OCI-LY3 (cell line): ENCODE results near the gene FICD.

Experiments
- H2AFZ ChIP-seq: fragments of 200-600, 300-600 bp; shearing (Covaris generic); 2 replicates; pipeline ENCODE4 v1.6.0; 2014; ENCODE audit warnings: antibody characterized with exemption, low read depth, low read length
- H3K27ac ChIP-seq: fragments of 200-600, 300-600 bp; sonication (generic); 2 replicates; pipeline ENCODE4 v1.5.1; 2014; ENCODE audit warnings: mild to moderate bottlenecking, low read length, moderate library complexity, mixed read lengths
- H3K27me3 ChIP-seq: fragments of 200-600, 300-600 bp; sonication (generic); 2 replicates; pipeline ENCODE4 v1.6.1; 2014; ENCODE audit warnings: low read depth, low read length, mixed read lengths
- H3K36me3 ChIP-seq: fragments of 200-600, 300-600 bp; sonication (generic); replicated peaks from 2 replicates; pipeline ENCODE3; 2014; ENCODE audit warnings: low read depth, low read length, mixed read lengths
- H3K4me1 ChIP-seq: fragments of 300-600, 200-600 bp; sonication (generic); 2 replicates; pipeline ENCODE4 v1.6.1; 2014; ENCODE audit warnings: low read length, mixed read lengths
- H3K4me2 ChIP-seq: fragments of 200-600, 300-600 bp; sonication (generic); 2 replicates; pipeline ENCODE4 v1.6.1; 2014; ENCODE audit warnings: low read length, mixed read lengths
- H3K4me3 ChIP-seq: fragments of 300-600, 200-600 bp; sonication (generic); 2 replicates; pipeline ENCODE4 v1.5.1; 2014; ENCODE audit warnings: antibody characterized with exemption, mild to moderate bottlenecking, low read length, moderate library complexity
- H3K79me2 ChIP-seq: fragments of 300-600, 200-600 bp; shearing (Covaris generic); 2 replicates; pipeline ENCODE4 v1.6.1; 2014; ENCODE audit warnings: mild to moderate bottlenecking, low read length, mixed read lengths
- H3K9ac ChIP-seq: fragments of 300-600, 200-600 bp; shearing (Covaris generic); 2 replicates; pipeline ENCODE4 v1.6.0; 2014; ENCODE audit warnings: mild to moderate bottlenecking, low read length, moderate library complexity
- H3K9me3 ChIP-seq: fragments of 200-600, 300-600 bp; shearing (Covaris generic); 2 replicates; pipeline ENCODE4 v1.6.1; 2014; ENCODE audit warnings: low read length, mixed read lengths; ENCODE audit not compliant: insufficient read depth
- H4K20me1 ChIP-seq: fragments of 200-600, 300-600 bp; sonication (generic); 2 replicates; pipeline ENCODE4 v1.6.1; 2016; ENCODE audit warnings: low read length, mixed read lengths; ENCODE audit not compliant: insufficient read depth
- CTCF ChIP-seq: fragments of 200-600, 300-600 bp; sonication (generic); IDR thresholded peaks from 2 replicates; pipeline ENCODE4 v1.5.1; 2014; ENCODE audit warnings: antibody characterized with exemption, low read length, low read depth
- EZH2phosphoT487 ChIP-seq: fragments of 200-600 bp; shearing (Covaris generic); IDR thresholded peaks from 2 replicates; pipeline ENCODE4 v1.6.1; 2018; ENCODE audit warnings: antibody characterized with exemption, mixed run types, low read depth

Gene FICD

GRCh38 chr12:108516511-108517275 is 1.6 kb downstream of the FICD start:
- peak overlapping the region; percentile 85; the same call in 1 of the 2 replicates for H3K4me2 ChIP-seq

GRCh38 chr12:108517288-108518100 is 2.4 kb downstream of the FICD start:
- H3K79me2 ChIP-seq, result peaks cover 12% of the 10 kb centered on the region
- H3K27me3 ChIP-seq, result no peaks in the 10 kb centered on the region
- peaks cover 16% of the 10 kb centered on the region for H3K4me1 ChIP-seq
- no peak overlapping the region for H3K9ac ChIP-seq
- H4K20me1 ChIP-seq, result 0 out of 2 replicates have a peak, but pooled peaks cover 5% of the 10 kb centered on the region
- peaks cover 52% of the 10 kb centered on the region for H3K36me3 ChIP-seq
- H3K4me2 ChIP-seq, result no peak overlapping the region
- no peaks in the 10 kb centered on the region for H3K9me3 ChIP-seq
- H2AFZ ChIP-seq, result no peak overlapping the region
- TF ChIP-seq CTCF (no peak), EZH2phosphoT487 (no peak)
- H3K27ac ChIP-seq, result no peak overlapping the region
- no peak overlapping the region for H3K4me3 ChIP-seq

More at GRCh38 chr12:108516511-108517275, 1.6 kb downstream of the FICD start:
- peak; percentile 15 for TF ChIP-seq CTCF
- no peak for TF ChIP-seq EZH2phosphoT487
- Histone ChIP-seq H4K20me1 (0 out of 2 replicates have a peak, but pooled peaks cover 3% of the 10 kb centered on the region), H3K79me2 (peaks cover 12% of the 10 kb centered on the region), H3K4me3 (no peak overlapping the region), H3K27ac (no peak overlapping the region), H3K4me1 (peaks cover 24% of the 10 kb centered on the region), H2AFZ (no peak overlapping the region), H3K36me3 (peaks cover 46% of the 10 kb centered on the region), H3K27me3 (no peaks in the 10 kb centered on the region), H3K9me3 (no peaks in the 10 kb centered on the region), H3K9ac (no peak overlapping the region)

GRCh38 chr12:108518101-108518715 is 3.1 kb downstream of the FICD start:
- Histone ChIP-seq H3K4me1 (peaks cover 12% of the 10 kb centered on the region), H3K9ac (no peak overlapping the region), H3K27ac (no peak overlapping the region), H3K4me3 (no peak overlapping the region), H3K4me2 (no peak overlapping the region), H4K20me1 (0 out of 2 replicates have a peak, but pooled peaks cover 7% of the 10 kb centered on the region), H3K9me3 (no peaks in the 10 kb centered on the region), H2AFZ (no peak overlapping the region), H3K36me3 (peaks cover 59% of the 10 kb centered on the region), H3K27me3 (no peaks in the 10 kb centered on the region), H3K79me2 (peaks cover 12% of the 10 kb centered on the region)
- TF ChIP-seq EZH2phosphoT487 (no peak), CTCF (no peak)
